K562 (cell line): ENCODE measurements around the gene WARS2. TPM values are rescaled to one million over a fixed set of nuclear protein-coding genes. Genes with fewer than 3 reads are reported as not detected.
A peak's percentile ranks its signal among the peaks of the same experiment; 100 is the strongest.

ENCODE experiments used
- ATAC-seq: fragments of 200-7000 bp; cut with Tn5 transposase; 3 replicates; pipeline ENCODE4 v1.9.1; 2020; ENCODE audit warnings: moderate library complexity
- BruUV-seq: library from RNA; stranded (reverse); fragments of 400-500 nt; replicated peaks from 2 replicates; lab custom pipeline; 2021; lab: Mats Ljungman, UMichigan
- CTCF ChIA-PET: fragments of 300-600 bp; formaldehyde crosslinking; extraction: SDS; loops from one replicate; lab custom pipeline; 2021; ENCODE audit warnings: low intra/inter-chr PET ratio; lab: Yijun Ruan, JAX
- POLR2A ChIA-PET: fragments of 300-600, 350-650 bp; sonication (Branson Sonifier 250); formaldehyde crosslinking; extraction: SDS; loops from one replicate; lab custom pipeline; 2021; ENCODE audit warnings: antibody characterized with exemption, inconsistent platforms; lab: Yijun Ruan, JAX
- DNase-seq, 4 experiments: peaks; one replicate each; pipeline versions ENCODE4 v3.0.0 to v3.0.0-alpha.2; 2011 to 2018; ENCODE audit warnings: low spot score in 3 of 4, mixed read lengths in 3 of 4; ENCODE audit errors: extremely low read depth in 1 of 4
- FAIRE-seq: peaks from 2 replicates; lab custom pipeline; 2011; peaks lifted over from hg19 to GRCh38; lab: Jason Lieb, UNC
- H2AFZ ChIP-seq: 2 replicates; pipeline ENCODE4 v1.6.0; 2011; ENCODE audit warnings: low read depth, low read length, control low read depth, inconsistent platforms
- H3K27ac ChIP-seq: fragments of 200-600 bp; 3 replicates; pipeline ENCODE4 v1.8.0; 2011; ENCODE audit warnings: low read depth, mild to moderate bottlenecking, control low read depth, inconsistent platforms, low read length, moderate library complexity, mixed read lengths; ENCODE audit errors: extremely low read depth
- H3K27me3 ChIP-seq, 2 experiments: fragments of 300-600 bp in 1 of 2; 2 replicates in 1 of 2; 3 replicates in 1 of 2; pipeline versions ENCODE4 v1.6.0 to v1.8.0; 2011; ENCODE audit warnings: inconsistent platforms in 2 of 2, low read length in 2 of 2, mild to moderate bottlenecking in 1 of 2, mixed read lengths in 1 of 2, moderate library complexity in 1 of 2; ENCODE audit not compliant: control insufficient read depth in 2 of 2, insufficient read depth in 2 of 2
- H3K36me3 ChIP-seq: fragments of 300-600 bp; 3 replicates; pipeline ENCODE4 v1.8.0; 2011; ENCODE audit warnings: mild to moderate bottlenecking, low read length, inconsistent platforms; ENCODE audit not compliant: control insufficient read depth, insufficient read depth
- H3K4me1 ChIP-seq, 2 experiments: fragments of 200-600 bp in 1 of 2; replicated peaks in 1 of 2; 2 replicates in 1 of 2; 3 replicates in 1 of 2; pipeline versions ENCODE4 v1.5.1 to v1.8.0; 2011; ENCODE audit warnings: inconsistent platforms in 2 of 2, low read length in 2 of 2, mild to moderate bottlenecking in 1 of 2, mixed read lengths in 1 of 2, moderate library complexity in 1 of 2; ENCODE audit not compliant: control insufficient read depth in 2 of 2, insufficient read depth in 2 of 2
- H3K4me2 ChIP-seq: 2 replicates; pipeline ENCODE4 v1.6.1; 2011; ENCODE audit warnings: low read length, control low read depth, inconsistent platforms, mixed read lengths; ENCODE audit not compliant: insufficient read depth
- H3K4me3 ChIP-seq: fragments of 200-600 bp; sonication (generic), shearing (Covaris generic); 2 replicates; pipeline ENCODE4 v1.5.1; 2016; ENCODE audit warnings: control low read depth, inconsistent platforms
- H3K79me2 ChIP-seq: fragments of 200-600 bp; 3 replicates; pipeline ENCODE4 v1.8.0; 2011; ENCODE audit warnings: low read length, inconsistent platforms; ENCODE audit not compliant: control insufficient read depth, insufficient read depth
- H3K9ac ChIP-seq, 2 experiments: 2 replicates each; pipeline versions ENCODE4 v1.6.0 to v1.6.1; 2011; ENCODE audit warnings: low read depth in 2 of 2, low read length in 2 of 2, control low read depth in 1 of 2, inconsistent platforms in 1 of 2, mild to moderate bottlenecking in 1 of 2, mixed read lengths in 1 of 2; ENCODE audit not compliant: insufficient read depth in 1 of 2
- H3K9me1 ChIP-seq: one replicate; pipeline ENCODE4 v1.6.0; 2011; ENCODE audit warnings: inconsistent platforms, mild to moderate bottlenecking, low read length, moderate library complexity; ENCODE audit not compliant: control insufficient read depth, insufficient read depth
- H3K9me3 ChIP-seq: replicated peaks from 2 replicates; pipeline ENCODE4 v1.5.1; 2011; ENCODE audit warnings: low read depth, low read length, inconsistent platforms; ENCODE audit not compliant: control insufficient read depth, insufficient read depth
- H4K20me1 ChIP-seq: replicated peaks from 2 replicates; pipeline ENCODE4 v1.6.1; 2011; ENCODE audit warnings: low read length, inconsistent platforms, mixed read lengths; ENCODE audit not compliant: control insufficient read depth, insufficient read depth
- ARID1B ChIP-seq: fragments of 450-650 bp; IDR thresholded peaks from 2 replicates; pipeline ENCODE4 v1.6.1; 2016; ENCODE audit warnings: antibody characterized with exemption, mild to moderate bottlenecking, inconsistent platforms
- CCAR2 ChIP-seq: fragments of 200-400 bp; formaldehyde crosslinking; IDR thresholded peaks from 2 replicates; pipeline ENCODE4 v1.6.1; 2017; ENCODE audit warnings: mild to moderate bottlenecking, low read depth, low read length
- DPF2 ChIP-seq: fragments of 450-650 bp; IDR thresholded peaks from 2 replicates; pipeline ENCODE4 v1.6.1; 2016
- ETV1 ChIP-seq: fragments of 450-650 bp; conservative IDR thresholded peaks from 2 replicates; pipeline ENCODE4 v1.6.1; 2016; ENCODE audit warnings: missing genetic modification characterization, control low read depth, low read depth, missing compliant biosample characterization
- JUND ChIP-seq, 2 experiments: IDR thresholded peaks; 2 replicates in 1 of 2; 3 replicates in 1 of 2; pipeline ENCODE4 v1.6.1; 2011; ENCODE audit warnings: borderline replicate concordance in 2 of 2, low read depth in 2 of 2, low read length in 2 of 2, improper control_type of control experiment in 1 of 2, missing biosample characterization in 1 of 2, missing genetic modification characterization in 1 of 2, missing genetic modification reagents in 1 of 2
- L3MBTL2 ChIP-seq: fragments of 450-650 bp; IDR thresholded peaks from 2 replicates; pipeline ENCODE4 v1.6.1; 2016; ENCODE audit warnings: mild to moderate bottlenecking, moderate library complexity
- NR2C2 ChIP-seq, 2 experiments: fragments of 200-800 bp in 1 of 2; sonication (Bioruptor generic) in 1 of 2; sonication (generic) in 1 of 2; formaldehyde crosslinking in 1 of 2; IDR thresholded peaks; 2 replicates each; pipeline versions ENCODE4 v1.6.1 to v1.8.0; 2016 to 2022; ENCODE audit warnings: mild to moderate bottlenecking in 1 of 2, missing compliant biosample characterization in 1 of 2, missing genetic modification characterization in 1 of 2, missing genetic modification reagents in 1 of 2
- SFPQ ChIP-seq: fragments of 200-400 bp; formaldehyde crosslinking; IDR thresholded peaks from 2 replicates; pipeline ENCODE4 v1.6.1; 2017; ENCODE audit warnings: mild to moderate bottlenecking, low read depth, low read length, moderate library complexity
- TAF9B ChIP-seq: fragments of 450-650 bp; IDR thresholded peaks from 2 replicates; pipeline ENCODE4 v1.6.1; 2018; ENCODE audit warnings: mild to moderate bottlenecking; ENCODE audit not compliant: partially characterized antibody
- U2AF2 ChIP-seq: fragments of 200-400 bp; formaldehyde crosslinking; optimal IDR thresholded peaks from 2 replicates; pipeline ENCODE3; 2017; ENCODE audit warnings: low read depth, mild to moderate bottlenecking, low read length
- USF2 ChIP-seq: sonication (generic); formaldehyde crosslinking; IDR thresholded peaks from 2 replicates; pipeline ENCODE4 v1.5.0; 2020; ENCODE audit warnings: missing genetic modification reagents
- ZNF639 ChIP-seq, 2 experiments: fragments of 200-800 bp in 1 of 2; sonication (Bioruptor generic) in 1 of 2; sonication (generic) in 1 of 2; formaldehyde crosslinking in 1 of 2; IDR thresholded peaks in 1 of 2; conservative IDR thresholded peaks in 1 of 2; 2 replicates each; pipeline versions ENCODE4 v1.5.0 to v1.6.1; 2016 to 2020; ENCODE audit warnings: missing compliant biosample characterization in 1 of 2, missing genetic modification characterization in 1 of 2, missing genetic modification reagents in 1 of 2
- WGBS: fragments of 100-300 bp; shearing (Covaris generic); methylation state at CpG from one replicate; pipeline ENCODE4 v1.1.6; 2016; ENCODE audit warnings: low coverage, mixed read lengths; ENCODE audit not compliant: insufficient coverage; ENCODE audit errors: missing lambda C conversion rate; 5-methylcytosine and 5-hydroxymethylcytosine counted together
- in situ Hi-C: fragments of 300-500 bp; cut with MboI; formaldehyde crosslinking; loops from 4 replicates; pipeline ENCODE4 v1.15.0; 2018; ENCODE audit warnings: inconsistent platforms, mixed read lengths
- intact Hi-C: fragments of 100-400 bp; cut with micrococcal nuclease; formaldehyde crosslinking; loops from 2 replicates; pipeline ENCODE4 v1.14.2; 2022
- polyA plus RNA-seq, 8 experiments: library from polyadenylated mRNA; depleted of rRNA in 4 of 8; stranded (reverse) in 5 of 8; unstranded in 3 of 8; fragments of >200 nt; fragmentation: Nextera tagmentation in 2 of 8; fragmentation: Illumina TruSeq in 1 of 8; extraction: Ambion mirVana in 2 of 8; extraction: Trizol in 1 of 8; gene quantifications; 2 replicates each; pipeline versions ENCODE4 v1.2.1 to v1.2.3, GENCODE V29; 2011 to 2014; ENCODE audit warnings: inconsistent platforms in 1 of 8, missing spikeins in 1 of 8
- total RNA-seq, 7 experiments: library from RNA; depleted of rRNA in 6 of 7; stranded (reverse); fragments of >200 nt in 6 of 7; fragmentation: Illumina TruSeq in 2 of 7; extraction: Trizol in 2 of 7; gene quantifications; 2 replicates each; pipeline versions ENCODE4 v1.2.1 to v1.2.3, GENCODE V29; 2011 to 2021; ENCODE audit warnings: low replicate concordance in 1 of 7

The WARS2 gene
- total and polyA plus RNA-seq, 9 of the 15 experiments (the other 6 are each of a cell fraction or from before 2014, with no cell fraction given), result 5.7 to 18.0 (median 16.9) TPM

- H2AFZ ChIP-seq, result peak overlapping the region; percentile 15; the same call in 1 of the 2 replicates
- H3K27me3 ChIP-seq, result peaks cover 17 to 67% of the 10 kb centered on the region in 2 experiments; a peak in 3 of 5 replicates
- H3K4me1 ChIP-seq, result peaks cover 0 to 11% of the 10 kb centered on the region in 2 experiments; a peak in 3 of 5 replicates
- in situ Hi-C loops (no loop called here), intact Hi-C loops (no loop called here)
- no peaks in the 10 kb centered on the region for H3K9me3 ChIP-seq
- no peaks in the 10 kb centered on the region for H3K36me3 ChIP-seq
- FAIRE-seq (peak; percentile 40), ATAC-seq (peak; percentile 56), DNase-seq (peak in 2 of 4 experiments; percentile 40 to 43)
- ChIA-PET CTCF (no interaction called here), POLR2A (interaction anchor here (0.6 kb wide), 1 partner anchor 157 kb away, joined by 3 read pairs; no protein-coding TSS in a partner anchor)
- H3K4me3 ChIP-seq, result no peak overlapping the region
- H4K20me1 ChIP-seq, result no peaks in the 10 kb centered on the region
- 13% methylated on average over 16 of the region's 16 CpGs for WGBS
- H3K9me1 ChIP-seq, result no peaks in the 10 kb centered on the region
- no TSS peak for BruUV-seq
- H3K4me2 ChIP-seq, result 0 out of 2 replicates have a peak overlapping the region, but pooled peaks have one; percentile 14
- H3K79me2 ChIP-seq, result no peaks in the 10 kb centered on the region
- no peak overlapping the region for H3K9ac ChIP-seq
- H3K27ac ChIP-seq, result no peak overlapping the region
- TF ChIP-seq JUND (IDR thresholded peaks at IDR 0.05; ENCODE audit: borderline replicate concordance, low read depth, low read length), result peak; percentile 82
- peak; percentile 40; the same call in 1 of the 3 replicates for TF ChIP-seq JUND (tag; IDR thresholded peaks at IDR 0.05; ENCODE audit: borderline replicate concordance, low read depth, low read length)
- TF ChIP-seq U2AF2, result no peak
- TF ChIP-seq TAF9B, result no peak
- 0 out of 2 replicates have a peak, but pooled peaks have one; percentile 23 for TF ChIP-seq L3MBTL2
- no peak for TF ChIP-seq CCAR2
- no peak for TF ChIP-seq SFPQ
- 0 out of 2 replicates have a peak, but pooled peaks have one; percentile 9 for TF ChIP-seq USF2 (CRISPR knock-in tag)
- TF ChIP-seq ZNF639 (CRISPR knock-in tag; conservative IDR thresholded peaks at IDR 0.05 in 1 of 2, IDR thresholded peaks at IDR 0.05 in 1 of 2), result peak in 1 of 2 experiments; percentile 45; a peak in 1 of 4 replicates
- TF ChIP-seq NR2C2 (CRISPR knock-in tag; IDR thresholded peaks at IDR 0.05), result no peak
- TF ChIP-seq NR2C2 (tag; IDR thresholded peaks at IDR 0.05), result peak; percentile 55; the same call in 1 of the 2 replicates
- 0 out of 2 replicates have a peak, but pooled peaks have one; percentile 22 for TF ChIP-seq DPF2
- 0 out of 2 replicates have a peak, but pooled peaks have one; percentile 25 for TF ChIP-seq ETV1 (tag)
- TF ChIP-seq ARID1B, result peak; percentile 37; the same call in 1 of the 2 replicates
Measured at GRCh38 chr1:119002028-119002686, 138.3 kb downstream of the WARS2 start.
